Stimulated activated CD8-positive, alpha-beta memory T cell treated with anti-CD3 and anti-CD28 coated beads, Interleukin-15, amount 100 ng/mL, for 48 hours (primary cell): ENCODE results near the gene LRRK1.
"Not testable (repeated sequence)": the region's sequence is repeated elsewhere in the genome, so short reads cannot be mapped to it uniquely, and the experiment has no call there.

Source experiments
- DNase-seq, 2 donors: peaks; one replicate each; pipeline ENCODE4 v3.0.0-alpha.2; 2020; ENCODE audit warnings: low read depth in 2 of 2

Gene LRRK1

GRCh38 chr15:101092156-101092866, 173.2 kb downstream of the LRRK1 start:
- no peak for DNase-seq

DNA sequence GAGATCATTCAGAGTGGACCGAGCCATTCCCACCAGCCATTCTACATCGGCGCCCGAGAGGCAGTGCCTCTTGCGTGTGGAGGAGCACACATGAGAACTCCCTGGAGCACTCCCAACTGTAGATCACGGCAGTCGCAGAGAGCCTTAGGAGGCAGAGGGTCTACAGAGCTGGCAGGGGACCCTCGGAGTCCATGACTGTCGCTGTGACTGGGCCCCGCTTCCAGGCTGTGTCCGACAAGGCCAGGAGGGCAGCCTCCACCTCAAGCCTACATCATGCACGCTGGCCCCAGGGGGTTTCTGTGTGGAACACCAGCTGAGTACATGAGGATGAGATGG, 173.7 kb downstream of the LRRK1 start:
- no peak for DNase-seq

- DNase-seq: no peak
These were observed 174.8 kb downstream of the LRRK1 start for GRCh38 chr15:101093958-101094357.

DNA sequence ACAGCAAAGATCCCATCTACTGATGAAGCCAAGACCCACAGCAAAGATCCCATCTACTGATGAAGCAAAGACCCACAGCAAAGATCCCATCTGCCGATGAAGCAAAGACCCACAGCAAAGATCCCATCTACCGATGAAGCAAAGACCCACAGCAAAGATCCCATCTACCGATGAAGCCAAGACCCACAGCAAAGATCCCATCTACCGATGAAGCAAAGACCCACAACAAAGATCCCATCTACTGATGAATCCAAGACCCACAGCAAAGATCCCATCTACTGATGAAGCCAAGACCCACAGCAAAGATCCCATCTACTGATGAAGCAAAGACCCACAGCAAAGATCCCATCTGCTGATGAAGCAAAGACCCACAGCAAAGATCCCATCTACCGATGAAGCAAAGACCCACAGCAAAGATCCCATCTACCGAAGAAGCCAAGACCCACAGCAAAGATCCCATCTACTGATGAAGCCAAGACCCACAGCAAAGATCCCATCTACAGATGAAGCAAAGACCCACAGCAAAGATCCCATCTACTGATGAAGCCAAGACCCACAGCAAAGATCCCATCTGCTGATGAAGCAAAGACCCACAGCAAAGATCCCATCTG, 176.7 kb downstream of the LRRK1 start:
- not testable (repeated sequence) for DNase-seq

DNA sequence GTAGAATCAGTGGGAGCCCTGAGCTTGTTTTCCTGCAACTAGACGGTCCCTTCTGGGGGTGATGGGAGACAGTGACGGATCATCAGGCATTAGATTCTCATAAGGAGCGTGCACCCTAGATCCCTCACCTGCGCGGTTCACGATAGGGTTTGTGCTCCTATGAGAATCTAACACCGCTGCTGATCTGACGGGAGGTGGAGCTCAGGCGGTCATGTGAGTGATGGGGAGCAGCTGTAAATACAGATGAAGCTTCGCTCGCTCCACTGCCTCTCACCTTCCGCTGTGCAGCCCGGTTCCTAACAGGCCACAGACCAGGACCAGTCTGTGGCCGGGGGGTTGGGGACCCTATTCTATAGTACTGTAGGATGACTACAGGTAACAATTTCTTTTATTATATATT, 178.0 kb downstream of the LRRK1 start:
- no peak for DNase-seq

DNA sequence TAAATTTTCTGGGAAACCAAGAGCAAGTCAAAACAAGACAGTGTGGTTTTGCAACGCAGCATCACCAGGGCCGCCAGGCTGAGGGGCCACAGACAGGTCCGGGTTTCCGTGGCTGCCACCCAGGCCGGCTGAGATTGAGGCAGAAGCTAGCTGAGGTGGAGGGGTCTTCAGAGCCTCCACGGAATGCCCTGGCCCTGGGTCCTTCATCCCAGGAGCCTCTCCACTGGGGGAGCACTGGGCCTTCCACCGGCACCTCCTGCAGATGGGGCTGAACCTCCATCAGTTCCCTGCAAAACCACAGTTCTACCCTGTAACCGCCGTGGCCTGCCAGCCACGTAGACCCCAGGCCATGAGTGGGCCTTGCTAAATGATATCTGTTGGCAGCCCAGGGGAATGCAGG, 180.0 kb downstream of the LRRK1 start:
- no peak for DNase-seq

- DNase-seq: no peak
These were observed 181.0 kb downstream of the LRRK1 start for GRCh38 chr15:101100118-101100517.

DNA sequence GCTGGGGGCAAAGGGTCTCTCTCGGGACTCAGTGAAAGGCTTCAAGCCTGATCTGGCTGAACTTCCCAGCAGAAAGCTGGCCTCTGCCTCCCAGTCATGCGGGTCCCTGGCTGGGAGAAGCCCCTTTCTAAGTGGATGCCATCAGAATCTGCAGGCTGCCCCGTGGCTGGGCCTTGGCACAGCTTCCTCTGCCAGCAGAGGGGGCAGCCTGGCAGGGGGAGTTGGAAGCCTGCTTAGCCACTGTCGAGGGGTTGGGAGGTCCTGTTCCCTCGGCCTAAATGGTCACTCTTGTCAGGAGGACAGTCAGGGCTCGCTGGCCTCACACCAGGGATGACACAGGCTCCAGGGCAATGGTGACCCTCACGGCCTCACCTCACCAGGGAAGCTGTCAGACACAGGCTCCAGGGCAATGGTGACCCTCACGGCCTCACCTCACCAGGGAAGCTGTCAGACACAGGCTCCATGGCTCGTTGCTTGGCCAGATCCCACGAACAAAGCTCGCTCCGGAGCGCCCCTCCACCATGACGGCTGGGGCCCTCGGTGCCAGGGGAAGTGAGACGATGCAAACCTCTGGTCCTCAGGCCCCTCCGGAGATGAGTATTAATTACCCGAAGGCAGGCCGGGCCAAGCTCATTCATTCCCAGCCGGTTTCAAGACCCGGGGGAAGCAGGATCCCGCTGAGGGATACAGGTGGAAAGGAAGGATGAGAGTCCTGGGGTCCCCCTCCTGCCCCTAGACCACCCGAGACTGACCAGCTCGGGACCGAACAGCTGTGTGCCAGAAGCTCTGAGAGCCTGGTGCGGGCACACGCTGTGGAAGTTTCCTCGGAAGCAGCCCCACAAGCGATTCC, 181.7 kb downstream of the LRRK1 start:
- DNase-seq: no peak

DNA sequence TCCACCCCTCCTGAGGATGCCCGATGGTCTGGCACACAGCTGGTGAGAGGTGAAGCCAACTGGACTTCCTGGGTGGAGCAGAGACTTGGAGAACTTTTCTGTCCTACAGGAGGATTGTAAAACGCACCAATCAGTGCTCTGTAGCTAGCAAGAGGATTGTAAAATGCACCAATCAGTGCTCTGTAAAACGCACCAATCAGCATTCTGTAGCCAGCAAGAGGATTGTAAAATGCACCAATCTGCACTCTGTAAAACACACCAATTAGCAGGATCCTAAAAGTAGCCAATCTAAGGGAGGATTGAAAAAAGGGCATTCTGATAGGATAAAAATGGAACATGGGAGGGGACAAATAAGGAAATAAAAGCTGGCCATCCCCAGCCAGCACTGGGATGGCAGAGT, 182.5 kb downstream of the LRRK1 start:
- DNase-seq: no peak

DNA sequence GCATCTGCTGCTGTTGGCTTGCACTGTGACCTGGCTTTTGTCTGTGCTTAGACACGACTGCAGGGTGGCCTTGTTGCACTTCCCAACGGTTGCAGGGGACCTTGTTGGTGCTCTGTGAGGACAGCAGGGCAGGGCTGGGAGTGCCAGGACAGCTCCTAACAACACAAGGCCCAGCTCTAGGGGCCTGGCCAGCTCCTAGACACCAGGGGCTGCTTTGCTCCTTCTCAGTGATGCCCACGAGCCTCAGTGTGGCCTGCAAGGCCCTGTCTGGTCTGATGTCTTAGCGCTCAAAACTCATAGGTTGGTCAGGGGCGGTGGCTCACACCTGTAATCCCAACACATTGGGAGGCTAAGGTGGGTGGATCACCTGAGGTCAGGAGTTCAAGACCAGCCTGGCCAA, 183.6 kb downstream of the LRRK1 start:
- DNase-seq: no peak

DNA sequence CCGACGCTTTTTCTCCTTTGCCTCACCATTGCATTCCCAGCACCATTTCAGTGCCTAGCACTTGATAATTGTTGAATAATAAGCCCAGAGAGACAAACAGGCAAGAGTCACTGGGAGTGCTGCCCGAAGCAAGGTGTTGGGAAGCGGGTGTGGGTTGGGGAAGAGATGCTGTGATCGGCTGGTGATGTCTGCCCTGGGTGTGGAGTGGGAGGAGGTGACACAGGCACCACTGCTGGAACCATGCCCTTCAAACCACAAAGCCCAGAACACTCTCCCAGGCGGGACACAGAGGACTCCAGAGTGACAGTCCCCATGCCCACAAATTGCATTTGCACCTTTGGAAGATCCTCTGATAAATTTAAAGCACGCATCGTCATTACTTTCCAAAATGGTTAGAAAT, 184.4 kb downstream of the LRRK1 start:
- no peak for DNase-seq

- no peak for DNase-seq
These were observed 185.0 kb downstream of the LRRK1 start for GRCh38 chr15:101104141-101104540.

DNA sequence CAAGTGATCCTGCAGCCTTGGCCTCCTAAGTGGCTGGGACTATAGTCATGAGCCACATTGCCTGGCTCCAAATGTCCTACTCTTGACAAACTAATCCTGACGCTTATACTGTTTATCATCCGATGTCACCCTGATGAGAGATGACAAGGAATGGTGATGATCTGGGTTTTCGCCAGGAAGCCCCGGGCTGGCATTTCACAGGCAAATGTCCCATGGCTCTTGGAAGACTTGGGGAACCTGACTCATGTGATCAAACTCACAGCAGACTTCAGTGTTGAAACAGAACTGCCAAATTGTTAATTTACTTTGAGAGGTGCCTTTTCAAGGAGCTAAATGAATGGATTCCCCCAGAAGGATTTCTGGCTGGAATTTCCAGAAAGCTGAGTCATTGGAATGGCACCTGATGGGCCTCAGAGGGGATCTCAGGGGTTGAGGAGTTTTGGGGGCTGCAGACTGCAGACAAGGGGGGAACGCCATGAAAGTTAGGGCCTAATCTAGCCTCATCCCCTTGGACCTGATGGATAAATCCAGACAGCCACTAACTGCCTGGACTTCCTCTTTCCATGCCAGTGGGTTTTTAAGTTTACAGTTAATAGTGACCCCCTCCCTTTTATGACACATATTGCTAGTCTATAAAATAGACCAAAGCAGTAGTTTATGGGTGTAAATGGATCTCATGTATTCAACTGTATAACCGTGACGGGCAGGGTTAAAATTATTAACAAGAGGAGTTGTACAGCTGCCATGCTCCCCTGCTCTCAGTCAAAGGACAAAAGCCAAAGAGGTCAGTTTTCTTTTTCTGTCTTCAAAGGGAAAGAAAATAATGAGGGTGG, 186.1 kb downstream of the LRRK1 start:
- DNase-seq: no peak

DNA sequence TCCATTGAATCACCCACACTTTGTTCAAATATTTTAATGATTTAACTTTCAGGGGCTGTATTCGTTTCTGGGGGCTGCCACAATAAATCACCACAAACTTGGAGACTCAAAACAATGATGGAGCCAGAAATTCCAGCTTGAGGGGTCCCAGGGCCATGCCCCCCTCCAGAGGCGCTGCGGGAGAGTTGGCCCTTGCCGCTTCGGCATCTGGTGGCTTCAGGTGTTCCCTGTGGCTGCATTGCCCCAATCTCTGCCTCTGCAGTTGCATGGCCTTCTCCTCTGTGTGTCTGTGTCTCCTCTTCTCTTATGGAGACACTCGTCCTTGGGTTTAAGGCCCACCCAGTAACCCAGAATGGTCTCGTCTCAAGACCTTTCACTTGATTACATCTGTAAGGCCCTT, 187.9 kb downstream of the LRRK1 start:
- no peak for DNase-seq

DNA sequence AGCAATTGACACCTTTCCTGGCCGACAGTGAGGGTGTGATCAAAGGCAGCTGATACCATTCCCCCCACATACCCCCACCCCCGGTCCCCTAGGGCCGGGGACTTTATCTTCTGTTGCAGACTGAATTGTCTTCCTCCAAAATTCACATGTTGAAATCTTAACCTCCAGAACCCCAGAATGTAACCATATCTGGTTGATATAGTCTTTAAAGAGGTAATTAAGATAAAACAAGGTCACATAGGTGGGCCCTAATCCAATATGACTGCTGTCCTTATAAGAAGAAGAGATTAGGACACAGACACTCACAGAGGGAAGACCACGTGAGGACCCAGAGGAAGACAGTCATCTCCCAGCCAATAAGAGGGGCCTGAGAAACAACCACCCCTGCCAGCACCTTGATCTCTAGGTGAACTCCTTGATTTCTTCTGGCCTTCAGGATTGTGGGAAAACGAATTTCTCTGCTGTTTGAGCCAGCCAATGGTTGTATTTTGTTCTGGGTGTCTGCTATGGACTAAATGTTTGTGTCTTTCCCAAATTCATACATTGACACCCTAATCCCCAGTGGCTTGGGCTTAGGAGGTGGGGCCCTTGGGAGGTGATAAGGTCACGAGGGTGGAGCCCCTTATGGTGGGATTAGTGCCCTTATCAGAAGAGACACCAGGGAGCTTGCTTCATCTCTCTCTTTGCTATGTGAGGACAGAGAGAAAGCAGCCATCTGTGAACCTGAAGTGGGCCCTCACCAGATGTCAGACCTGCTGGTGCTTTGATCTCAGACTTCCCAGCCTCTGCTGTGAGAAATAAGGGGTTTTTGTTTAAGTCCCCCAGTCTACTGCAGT, 188.7 kb downstream of the LRRK1 start:
- DNase-seq: no peak

GRCh38 chr15:101108461-101108775, 189.3 kb downstream of the LRRK1 start:
- no peak for DNase-seq

DNA sequence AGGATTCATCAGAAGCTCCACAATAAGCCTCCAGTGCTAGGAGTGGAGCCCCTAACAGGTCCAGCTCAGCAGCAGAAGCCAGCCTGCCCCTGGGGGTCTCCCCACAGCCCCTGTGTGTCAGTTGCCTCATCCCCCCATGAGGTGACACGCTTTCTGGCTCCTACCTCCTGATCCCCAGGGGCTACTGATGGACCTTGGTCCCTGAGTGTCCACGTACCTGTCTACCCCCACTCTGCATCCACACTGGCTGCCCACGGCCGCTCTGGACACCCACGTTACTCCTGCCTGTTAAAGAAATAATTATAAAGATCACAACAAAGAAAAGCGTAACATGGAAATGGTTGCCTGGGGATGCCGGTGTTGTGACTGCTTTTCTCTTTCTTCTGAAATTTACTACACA, 189.6 kb downstream of the LRRK1 start:
- no peak for DNase-seq

DNA sequence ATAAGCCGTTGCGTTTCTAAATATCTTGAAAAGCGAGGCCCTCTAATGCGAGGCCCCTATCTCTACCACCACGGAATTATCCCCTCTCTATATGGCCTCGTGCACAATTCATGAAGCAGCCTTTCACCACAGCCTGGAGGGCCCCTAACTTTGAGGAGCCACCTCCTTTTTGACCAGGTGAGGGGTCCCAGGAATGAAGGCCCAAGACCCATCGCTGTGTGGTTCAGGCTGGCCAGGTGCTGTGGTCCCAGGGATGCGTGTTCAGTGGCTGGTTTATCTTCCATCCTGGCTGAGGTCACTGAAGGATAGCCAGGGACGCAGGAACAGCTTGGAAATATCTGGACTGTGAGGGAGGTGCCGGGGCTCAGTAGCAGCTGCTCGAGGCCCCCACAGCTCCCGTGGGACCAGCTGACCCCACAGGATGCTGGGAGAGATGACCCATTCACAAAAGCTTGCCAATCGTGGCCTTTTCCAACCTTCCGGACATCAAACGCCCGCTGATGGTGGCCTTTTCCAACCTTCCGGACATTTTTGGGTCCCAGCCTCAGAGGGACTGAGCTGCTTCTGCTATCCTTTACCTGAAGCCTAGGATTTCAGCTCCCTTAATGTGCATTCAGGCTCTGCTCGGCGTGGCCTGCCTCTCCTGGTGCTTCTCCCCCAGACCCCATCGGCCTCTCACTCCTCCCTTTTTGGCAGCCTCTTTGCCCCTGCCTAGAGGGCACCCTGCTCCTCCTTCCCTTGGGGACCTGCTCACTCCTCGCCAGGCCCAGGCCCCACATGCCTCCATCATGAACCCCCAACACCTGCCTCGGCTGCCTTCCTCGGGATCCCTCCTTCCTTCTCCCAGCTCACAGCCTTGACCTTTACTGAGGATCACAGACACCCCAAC, 191.8 kb downstream of the LRRK1 start:
- DNase-seq: no peak

- no peak for DNase-seq
These were observed 192.6 kb downstream of the LRRK1 start for GRCh38 chr15:101111570-101112262.
